Measurements from ENCODE around the gene SLIT3. TPM values are rescaled to one million over a fixed set of nuclear protein-coding genes. Genes with fewer than 3 reads are reported as not detected.

Gene SLIT3
- total and polyA plus RNA-seq, 9 of the 15 experiments (the other 6 are each of a cell fraction or from before 2014, with no cell fraction given) = 0.01 to 0.04 TPM; not detected in 7

- no peak for TF ChIP-seq SPI1 (IDR thresholded peaks at IDR 0.05; ENCODE audit: borderline replicate concordance, low read depth, low read length)
- peak; percentile 42; the same call in 1 of the 2 replicates for TF ChIP-seq CREM (IDR thresholded peaks at IDR 0.05; ENCODE audit: low read depth)
- TF ChIP-seq ZNF239 (CRISPR knock-in tag; IDR thresholded peaks at IDR 0.05) = no peak
- no peak for TF ChIP-seq CCNT2 (IDR thresholded peaks at IDR 0.05; ENCODE audit: borderline replicate concordance, extremely low read depth, insufficient read length, low read depth, low read length)
- no peak for TF ChIP-seq KLF13 (tag; IDR thresholded peaks at IDR 0.05; ENCODE audit: borderline replicate concordance, low read depth)
- peak; percentile 51; the same call in 1 of the 2 replicates for TF ChIP-seq ZNF449 (CRISPR knock-in tag; IDR thresholded peaks at IDR 0.05)
- TF ChIP-seq CBX8 (IDR thresholded peaks at IDR 0.05; ENCODE audit: borderline replicate concordance, extremely low read depth, low read depth, low read length, poor library complexity, severe bottlenecking) = no peak
- TF ChIP-seq FOS (IDR thresholded peaks at IDR 0.05; ENCODE audit: extremely low read depth, insufficient read length) = no peak
- no peak for TF ChIP-seq SMAD3 (CRISPR knock-in tag; conservative IDR thresholded peaks at IDR 0.05)
- TF ChIP-seq RHOXF2B (CRISPR knock-in tag; conservative IDR thresholded peaks at IDR 0.05) = no peak
- peak in 1 of 2 experiments; percentile 75; a peak in 1 of 4 replicates for TF ChIP-seq ZNF318 (IDR thresholded peaks at IDR 0.05; ENCODE audit: borderline replicate concordance in 1 of 2, low read depth in 1 of 2)
- 0 out of 2 replicates have a peak, but pooled peaks have one; percentile 25 for TF ChIP-seq BHLHE40 (IDR thresholded peaks at IDR 0.05; ENCODE audit: low read length)
- peak; percentile 41; the same call in 1 of the 2 replicates for TF ChIP-seq CEBPB (tag; IDR thresholded peaks at IDR 0.05)
- no peak for TF ChIP-seq NFATC3 (IDR thresholded peaks at IDR 0.05)
- TF ChIP-seq NR0B1 (IDR thresholded peaks at IDR 0.05; ENCODE audit: partially characterized antibody) = no peak
These were observed 506.8 kb downstream of the SLIT3 start (continued) for GRCh38 chr5:168793841-168794837.
